Fibroblast of upper back skin (primary cell): ENCODE data around the gene TMED10.
A peak's percentile ranks its signal among the peaks of the same experiment; 100 is the strongest.

ENCODE experiments used
- DNase-seq: peaks from one replicate; pipeline ENCODE4 v3.0.0-alpha.2; 2013

TMED10 gene

GRCh38 chr14:75176142-75176820, at the start of gene TMED10:
TMED10 (minus strand) TSS chr14:75176612; CDS start chr14:75176579, 33 bp downstream.
- DNase-seq: peak; percentile 87

- DNase-seq: no peak
Measured at GRCh38 chr14:75224561-75224960, 48.1 kb upstream of the TMED10 start.

DNA sequence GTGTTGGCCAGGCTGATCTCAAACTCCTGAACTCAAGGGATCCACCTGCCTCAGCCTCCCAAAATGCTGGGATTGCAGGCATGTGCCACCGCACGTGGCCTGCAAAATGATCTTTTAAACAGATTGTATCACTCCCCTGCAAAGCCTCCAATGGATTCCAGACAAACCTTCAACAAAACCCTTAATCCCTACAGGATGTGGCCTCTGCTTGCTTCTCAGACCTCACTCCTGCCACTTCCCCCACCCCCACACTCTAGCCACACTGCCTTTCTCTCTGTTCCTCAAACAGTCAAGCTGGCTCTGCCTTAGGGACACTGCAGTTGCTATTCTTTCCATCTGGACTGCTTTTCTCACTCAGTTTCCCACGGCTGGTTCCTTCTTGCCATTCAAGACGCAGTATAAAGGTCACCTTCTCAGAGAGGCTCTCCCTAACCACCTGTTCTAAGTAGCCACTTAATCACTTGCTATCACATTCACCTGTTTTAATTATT, 47.3 kb upstream of the TMED10 start:
- DNase-seq: peak; percentile 49

DNA sequence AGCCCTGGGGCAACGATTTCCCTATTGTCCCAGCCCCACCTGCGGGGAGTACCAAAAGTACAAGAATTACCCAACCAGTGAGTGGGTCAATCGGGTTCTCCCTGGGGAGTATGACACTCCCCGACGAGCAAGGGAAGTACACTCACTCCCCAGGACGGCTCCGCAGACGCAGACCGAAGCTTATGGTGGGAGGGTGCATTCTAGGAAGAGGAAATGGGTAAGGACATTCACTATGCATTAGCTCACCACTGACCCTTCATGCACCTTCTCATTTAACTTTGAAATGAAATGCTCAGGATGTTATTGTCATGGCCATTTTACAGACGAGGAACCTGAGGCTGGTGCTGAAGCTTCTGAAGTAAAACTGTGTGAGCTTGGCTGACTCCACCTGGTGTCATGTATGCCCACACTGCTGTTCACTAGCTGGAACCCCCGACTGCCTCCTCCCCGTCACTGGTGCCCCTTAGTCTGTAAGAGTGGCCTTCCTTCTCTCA, 45.8 kb upstream of the TMED10 start:
- DNase-seq: peak; percentile 84

DNA sequence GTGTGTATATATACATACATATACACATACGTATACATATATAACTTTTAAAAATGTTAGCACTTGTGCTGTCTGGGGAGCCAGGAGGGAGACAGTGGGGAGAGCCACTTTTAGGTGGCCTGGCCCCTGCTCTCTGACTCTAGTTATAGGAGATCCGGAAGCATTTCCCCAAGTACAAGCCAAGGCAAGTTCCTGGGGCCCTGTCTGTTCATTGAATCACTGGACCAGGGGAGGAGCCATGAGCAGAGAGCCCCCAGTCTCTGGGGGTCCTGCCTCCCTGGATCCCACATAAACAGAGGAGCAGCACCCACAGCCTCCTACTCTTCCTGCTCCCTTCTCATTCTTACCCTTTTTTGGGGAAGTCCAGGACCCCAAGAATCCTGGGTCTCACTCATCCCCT, 45.4 kb upstream of the TMED10 start:
- DNase-seq: no peak

DNA sequence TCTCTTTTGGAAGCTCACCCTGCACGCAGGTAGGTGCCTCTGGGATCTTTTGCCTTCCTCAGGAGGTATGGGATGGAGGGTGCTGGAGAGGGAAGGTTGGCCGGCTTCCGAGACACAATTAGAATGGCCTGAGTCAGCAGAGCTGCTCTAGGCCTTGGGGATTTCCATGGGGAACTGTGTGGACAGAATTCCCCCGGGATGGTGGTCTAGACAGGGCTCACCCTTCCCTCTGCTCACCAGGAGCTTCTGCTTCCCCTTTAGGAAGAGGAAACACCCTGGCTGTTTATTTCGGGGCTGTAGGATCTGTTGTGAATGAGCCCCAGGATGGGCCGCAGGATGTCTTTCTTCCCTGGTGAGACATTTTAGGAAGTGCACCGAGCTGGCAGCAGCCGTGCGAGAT, 43.7 kb upstream of the TMED10 start:
- no peak for DNase-seq

DNA sequence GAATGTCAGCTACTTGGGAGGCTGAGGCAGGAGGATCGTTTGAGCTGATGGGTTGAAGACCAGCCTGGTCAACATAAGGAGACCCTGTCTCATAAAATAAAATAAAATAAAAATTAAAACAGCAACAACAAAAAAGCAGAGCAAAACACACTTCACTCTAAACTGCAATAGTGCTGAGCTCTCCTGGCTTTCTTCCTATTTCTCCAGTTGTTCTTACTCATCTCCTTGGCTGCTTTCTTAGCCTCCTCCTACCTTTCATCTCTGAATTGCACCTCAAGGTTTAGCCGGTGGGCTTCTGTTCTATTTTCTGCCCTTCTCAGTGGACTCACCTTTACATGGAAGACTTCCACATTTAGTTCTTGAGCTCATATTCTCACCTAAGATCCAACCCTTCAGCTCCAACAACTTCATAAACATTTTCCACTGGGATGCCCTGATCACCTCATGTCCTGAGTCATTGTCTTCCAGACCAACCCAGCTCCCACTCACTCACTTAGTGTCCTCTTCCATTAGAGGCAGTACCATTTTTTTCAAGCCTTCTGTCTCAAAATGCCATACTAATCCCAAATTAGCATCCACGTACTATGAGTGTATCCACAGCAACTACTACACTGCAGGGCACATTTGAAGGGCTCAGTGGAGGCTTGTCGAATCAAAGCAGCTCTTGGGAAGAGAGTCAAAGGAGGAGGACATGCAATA, 41.2 kb upstream of the TMED10 start:
- no peak for DNase-seq

- DNase-seq: no peak
Measured at GRCh38 chr14:75216427-75217006, 40.1 kb upstream of the TMED10 start.

DNA sequence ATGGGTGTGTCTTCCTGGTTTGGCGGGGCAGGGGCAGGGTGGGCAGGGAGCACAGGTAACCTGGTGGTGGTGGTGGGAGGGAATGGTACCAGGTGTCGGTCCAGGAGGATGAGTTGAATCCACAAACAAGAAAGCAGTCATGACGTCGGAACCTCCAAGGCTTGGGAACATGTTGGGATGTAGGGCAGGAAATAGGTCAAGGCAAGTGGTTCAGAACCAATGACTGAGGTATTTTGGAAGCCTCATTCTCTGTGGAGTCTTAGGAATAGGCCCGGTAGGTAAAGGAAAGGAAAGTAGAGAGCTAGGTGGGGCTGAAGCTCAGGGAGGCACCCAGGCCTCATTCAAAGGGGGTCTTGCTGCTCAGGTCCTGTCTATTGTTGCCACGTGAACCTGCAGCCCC, 39.1 kb upstream of the TMED10 start:
- no peak for DNase-seq

DNA sequence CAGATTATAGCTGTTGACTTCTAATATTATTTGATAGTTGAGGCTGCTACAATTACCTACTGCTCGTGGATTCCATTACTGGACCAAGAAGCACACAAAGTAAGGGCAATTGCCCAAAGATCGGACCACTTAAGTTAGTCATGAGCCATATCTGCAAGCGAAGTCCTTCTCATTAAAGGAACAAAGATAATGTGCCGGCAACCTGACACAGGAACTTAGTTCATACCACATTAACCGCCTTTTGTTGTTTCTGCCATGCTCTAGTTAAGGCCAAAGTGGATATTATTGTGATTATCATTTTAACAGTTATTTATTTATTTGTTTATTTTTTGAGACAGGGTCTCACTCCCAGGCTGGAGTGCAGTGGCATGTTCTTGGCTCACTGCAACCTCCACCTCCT, 38.1 kb upstream of the TMED10 start:
- DNase-seq: no peak

DNA sequence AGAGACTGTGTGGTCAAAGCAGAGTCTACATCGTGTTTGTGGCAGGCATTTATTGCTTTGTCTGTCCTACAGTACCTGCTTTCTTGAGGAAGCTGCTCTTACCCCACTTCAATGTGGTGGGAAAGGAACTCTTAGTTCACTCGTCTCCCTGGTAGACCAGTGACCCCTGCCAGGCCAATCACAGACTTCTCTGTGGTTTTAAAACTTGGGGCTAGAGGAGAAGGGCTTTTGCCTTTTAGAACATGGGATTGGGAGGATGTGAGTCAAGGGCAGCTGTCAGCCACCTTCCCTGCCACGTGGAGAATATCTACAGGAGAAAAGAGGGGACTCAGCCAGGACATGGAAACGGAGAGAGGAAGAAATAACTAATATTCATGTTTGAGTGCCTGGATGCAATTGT, 36.8 kb upstream of the TMED10 start:
- DNase-seq: no peak

DNA sequence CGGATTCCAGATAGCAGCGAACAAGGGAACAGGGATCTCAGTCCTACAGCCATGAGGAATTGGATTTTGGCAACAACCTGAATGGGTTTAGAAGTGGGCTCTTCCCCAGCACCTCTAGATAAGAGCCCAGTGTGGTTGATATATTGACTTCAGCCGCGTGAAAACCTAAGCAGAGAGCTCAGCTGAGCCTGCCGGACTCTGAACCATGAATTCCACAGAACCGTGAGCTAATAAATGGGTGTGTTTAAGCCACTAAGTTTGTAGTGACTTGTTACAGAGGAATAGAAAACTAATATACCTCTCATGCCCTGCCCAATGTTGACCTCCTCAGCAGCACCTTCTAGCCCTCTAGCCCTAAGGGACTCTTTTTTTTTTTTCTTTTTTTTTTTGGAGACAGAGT, 32.4 kb upstream of the TMED10 start:
- DNase-seq: no peak

- DNase-seq: no peak
Measured at GRCh38 chr14:75206190-75206589, 29.8 kb upstream of the TMED10 start.

DNA sequence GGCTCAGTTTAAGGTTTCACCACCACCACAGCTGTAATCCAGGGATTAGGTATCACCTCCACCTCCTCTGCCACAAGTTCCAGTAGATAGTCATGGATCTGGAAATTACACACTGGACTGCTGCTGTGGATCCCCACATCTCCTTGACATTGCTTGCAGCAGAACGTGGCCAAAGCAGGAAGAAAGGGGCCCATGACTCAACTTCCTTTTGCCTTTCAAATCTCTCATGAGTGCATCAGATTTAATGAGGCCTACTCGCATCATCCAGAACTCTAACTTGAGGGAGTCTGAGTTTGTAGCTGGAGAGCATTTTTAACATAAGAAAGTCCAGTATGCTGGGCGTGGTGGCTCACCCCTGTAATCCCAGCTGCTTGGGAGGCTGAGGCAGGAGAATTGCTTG, 29.2 kb upstream of the TMED10 start:
- peak; percentile 50 for DNase-seq

DNA sequence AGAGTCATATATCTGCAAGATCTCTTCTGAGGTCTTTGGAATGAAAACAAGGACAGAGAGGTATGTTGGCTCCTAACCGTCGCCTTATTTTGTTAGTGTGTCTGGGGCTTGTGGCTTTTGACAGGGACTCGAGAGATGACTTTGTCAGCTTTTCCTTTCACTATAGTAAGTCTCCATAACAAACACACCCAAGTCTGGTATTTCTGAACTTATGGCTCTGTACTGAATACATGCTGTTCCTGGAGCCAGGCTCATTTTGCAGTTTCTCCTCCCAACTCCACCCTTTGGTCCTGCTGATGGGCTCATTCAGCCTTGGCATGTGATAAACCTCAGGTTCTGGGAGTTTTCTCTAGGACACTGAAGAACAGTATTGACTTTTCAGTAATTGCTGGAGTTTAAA, 27.7 kb upstream of the TMED10 start:
- DNase-seq: no peak

DNA sequence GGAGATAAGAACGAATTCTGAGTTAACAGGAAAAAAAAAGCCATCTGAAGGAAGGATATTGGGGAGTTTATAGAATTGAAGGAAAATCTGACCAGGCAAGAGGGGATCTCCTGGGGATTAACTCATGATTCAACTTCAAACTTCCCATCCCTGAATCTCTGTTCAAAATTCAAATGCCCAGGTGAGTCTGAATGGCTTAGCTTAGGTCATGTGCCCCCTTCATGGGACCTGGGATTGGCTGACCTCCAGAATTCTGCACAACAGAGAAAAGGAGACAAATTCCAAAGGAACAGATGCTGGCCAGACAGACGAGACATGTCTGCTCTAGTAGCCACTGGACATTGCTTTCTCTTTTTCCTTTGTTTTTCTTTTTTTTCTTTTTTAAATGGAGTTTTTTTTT, 26.2 kb upstream of the TMED10 start:
- no peak for DNase-seq

- no peak for DNase-seq
Measured at GRCh38 chr14:75201087-75201486, 24.7 kb upstream of the TMED10 start.

DNA sequence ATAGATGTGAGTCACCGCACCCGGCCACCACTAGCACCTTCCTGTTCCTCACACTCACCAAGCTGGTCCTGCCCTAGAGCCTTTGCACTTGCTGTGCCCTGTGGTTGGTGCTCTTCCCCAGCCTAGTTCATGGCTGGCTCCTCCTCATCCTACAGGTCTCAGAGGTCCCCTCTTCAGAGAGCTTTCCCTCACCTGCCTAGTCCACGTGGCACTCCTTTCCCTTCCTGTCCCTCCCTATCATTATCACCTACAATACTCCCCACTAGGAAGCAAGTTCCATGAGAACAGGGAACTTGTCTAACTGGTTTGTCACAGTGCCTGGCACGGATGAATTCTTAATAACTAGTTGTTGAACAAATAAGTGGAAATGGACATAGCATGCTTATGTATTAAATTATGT, 24.0 kb upstream of the TMED10 start:
- no peak for DNase-seq

- DNase-seq: peak; percentile 62
Measured at GRCh38 chr14:75198291-75198933, 22.0 kb upstream of the TMED10 start.

GRCh38 chr14:75197338-75197737, 20.9 kb upstream of the TMED10 start:
- DNase-seq: no peak

DNA sequence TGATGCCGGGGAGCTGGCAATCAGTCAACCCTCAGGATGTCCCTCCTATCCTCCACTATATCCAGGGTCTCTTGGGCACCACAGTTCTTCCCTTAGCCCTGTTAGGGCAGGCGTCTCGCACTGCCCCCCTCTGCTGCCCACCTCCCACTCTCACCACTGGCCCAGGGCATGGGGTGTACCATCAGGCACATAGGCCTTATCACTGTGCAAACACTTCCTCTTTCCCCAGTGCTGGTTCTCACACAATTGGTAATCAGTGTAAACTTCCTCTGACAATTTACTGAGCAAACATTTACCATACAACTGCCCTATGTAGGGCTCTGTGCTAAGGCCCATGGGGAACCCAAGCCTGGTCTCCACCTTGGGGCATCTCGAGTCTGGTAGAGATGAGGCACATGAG, 20.1 kb upstream of the TMED10 start:
- DNase-seq: no peak

- DNase-seq: no peak
Measured at GRCh38 chr14:75196064-75196463, 19.7 kb upstream of the TMED10 start.

GRCh38 chr14:75191100-75191499, 14.7 kb upstream of the TMED10 start:
- no peak for DNase-seq

DNA sequence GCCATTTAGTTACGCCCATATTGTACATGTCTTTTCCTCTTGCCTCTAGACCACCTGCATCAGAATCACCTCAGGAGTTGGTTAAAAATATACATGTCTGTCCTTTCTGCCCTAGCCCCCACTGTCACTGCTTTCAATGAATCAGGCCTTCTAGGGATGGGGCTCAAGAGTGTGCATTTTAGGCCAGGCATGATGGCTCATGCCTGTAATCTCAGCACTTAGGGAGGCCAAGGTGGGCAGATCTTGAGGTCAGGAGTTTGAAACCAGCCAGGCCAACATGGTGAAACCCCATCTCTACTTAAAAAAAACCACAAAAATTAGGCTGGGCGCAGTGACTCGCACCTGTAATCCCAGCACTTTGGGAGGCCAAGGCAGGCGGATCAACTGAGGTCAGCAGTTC, 13.6 kb upstream of the TMED10 start:
- no peak for DNase-seq
